Epithelial cell of proximal tubule (primary cell): ENCODE data around the gene KCNAB1. TPM values are rescaled to one million over a fixed set of nuclear protein-coding genes. Genes with fewer than 3 reads are reported as not detected.

Source experiments
- DNase-seq: peaks from one replicate; pipeline ENCODE4 v3.0.0-alpha.2; 2011; ENCODE audit warnings: low read depth
- H3K4me3 ChIP-seq: 2 replicates; pipeline ENCODE4 v1.5.1; 2011; ENCODE audit warnings: low read depth, mild to moderate bottlenecking, low read length
- total RNA-seq: library from RNA; depleted of rRNA; stranded (reverse); fragments of >200 nt; gene quantifications from 2 replicates; pipeline ENCODE4 v1.2.3, GENCODE V29; 2015
- TF ChIP-seq, protein P1 (sequence below): conservative IDR thresholded peaks from 2 replicates; pipeline ENCODE4 v1.5.1; 2012; ENCODE audit warnings: low read depth, mild to moderate bottlenecking, low read length

KCNAB1 gene
- total RNA-seq, 1 donor from 2014 or later = not detected

DNA sequence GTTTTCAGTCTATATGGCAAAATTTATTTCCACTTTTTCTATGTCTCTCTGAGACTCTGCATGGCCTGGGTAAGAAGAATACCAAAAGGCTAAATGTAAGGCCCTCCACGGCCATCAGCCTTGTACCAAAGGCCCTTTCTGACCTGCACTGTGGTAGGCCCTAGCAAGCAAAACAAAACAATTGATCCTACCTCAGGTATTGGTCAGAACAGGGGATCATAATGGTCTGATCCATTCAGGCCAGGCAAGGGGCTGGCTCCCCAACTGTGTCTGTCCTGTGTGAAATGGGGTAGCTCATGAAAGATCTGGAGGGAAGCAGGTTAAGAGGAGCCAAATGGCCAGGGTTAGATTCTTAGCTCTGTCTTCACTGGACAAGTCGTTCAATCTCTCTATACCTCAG lies 253.3 kb downstream of the KCNAB1 start:
- H3K4me3 ChIP-seq = no peak overlapping the region
- no peak for DNase-seq
- TF ChIP-seq, protein P1, sequence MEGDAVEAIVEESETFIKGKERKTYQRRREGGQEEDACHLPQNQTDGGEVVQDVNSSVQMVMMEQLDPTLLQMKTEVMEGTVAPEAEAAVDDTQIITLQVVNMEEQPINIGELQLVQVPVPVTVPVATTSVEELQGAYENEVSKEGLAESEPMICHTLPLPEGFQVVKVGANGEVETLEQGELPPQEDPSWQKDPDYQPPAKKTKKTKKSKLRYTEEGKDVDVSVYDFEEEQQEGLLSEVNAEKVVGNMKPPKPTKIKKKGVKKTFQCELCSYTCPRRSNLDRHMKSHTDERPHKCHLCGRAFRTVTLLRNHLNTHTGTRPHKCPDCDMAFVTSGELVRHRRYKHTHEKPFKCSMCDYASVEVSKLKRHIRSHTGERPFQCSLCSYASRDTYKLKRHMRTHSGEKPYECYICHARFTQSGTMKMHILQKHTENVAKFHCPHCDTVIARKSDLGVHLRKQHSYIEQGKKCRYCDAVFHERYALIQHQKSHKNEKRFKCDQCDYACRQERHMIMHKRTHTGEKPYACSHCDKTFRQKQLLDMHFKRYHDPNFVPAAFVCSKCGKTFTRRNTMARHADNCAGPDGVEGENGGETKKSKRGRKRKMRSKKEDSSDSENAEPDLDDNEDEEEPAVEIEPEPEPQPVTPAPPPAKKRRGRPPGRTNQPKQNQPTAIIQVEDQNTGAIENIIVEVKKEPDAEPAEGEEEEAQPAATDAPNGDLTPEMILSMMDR = no peak

DNA sequence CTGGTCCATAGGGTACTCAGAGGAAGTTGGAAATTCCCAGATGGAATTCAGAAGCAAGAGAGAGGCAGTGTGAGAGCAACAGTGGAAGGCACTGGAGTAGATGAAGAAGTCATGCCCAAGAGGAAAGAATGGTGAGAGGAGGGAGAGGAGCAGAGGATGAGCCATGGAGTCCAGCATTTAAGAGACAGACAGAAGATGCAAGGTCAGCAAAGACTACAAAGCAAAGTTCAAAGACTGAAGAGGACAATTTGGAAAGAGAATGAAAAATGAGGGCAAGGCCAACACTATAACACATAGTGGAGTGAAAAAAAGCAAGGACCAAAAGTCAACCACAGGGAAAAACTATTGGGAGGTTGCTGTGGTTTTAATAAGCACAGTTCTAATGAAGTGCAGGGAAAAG lies 255.8 kb downstream of the KCNAB1 start:
- TF ChIP-seq, protein P1 = no peak
- no peak overlapping the region for H3K4me3 ChIP-seq
- DNase-seq = no peak

DNA sequence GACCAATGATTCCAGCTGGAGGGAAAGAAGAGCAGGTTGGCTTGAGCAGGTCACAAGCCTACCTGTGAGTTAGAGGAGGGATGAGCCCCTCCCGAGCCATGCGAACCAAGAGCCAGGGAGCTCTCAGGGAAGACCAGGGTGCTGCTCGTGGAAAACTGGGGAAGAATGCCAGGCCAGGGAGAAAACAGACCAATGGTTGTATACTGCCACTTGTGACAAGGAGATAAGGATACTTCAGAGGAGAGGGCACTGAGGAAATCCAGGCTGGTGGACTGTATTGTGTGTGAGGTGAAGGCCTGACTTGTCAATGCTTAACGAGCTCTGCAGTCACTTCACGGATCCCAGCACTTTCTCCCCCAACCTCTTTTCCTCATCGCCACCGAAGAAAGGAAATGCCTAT lies 256.9 kb downstream of the KCNAB1 start:
- no peak overlapping the region for H3K4me3 ChIP-seq
- no peak for DNase-seq
- TF ChIP-seq, protein P1 = no peak

DNA sequence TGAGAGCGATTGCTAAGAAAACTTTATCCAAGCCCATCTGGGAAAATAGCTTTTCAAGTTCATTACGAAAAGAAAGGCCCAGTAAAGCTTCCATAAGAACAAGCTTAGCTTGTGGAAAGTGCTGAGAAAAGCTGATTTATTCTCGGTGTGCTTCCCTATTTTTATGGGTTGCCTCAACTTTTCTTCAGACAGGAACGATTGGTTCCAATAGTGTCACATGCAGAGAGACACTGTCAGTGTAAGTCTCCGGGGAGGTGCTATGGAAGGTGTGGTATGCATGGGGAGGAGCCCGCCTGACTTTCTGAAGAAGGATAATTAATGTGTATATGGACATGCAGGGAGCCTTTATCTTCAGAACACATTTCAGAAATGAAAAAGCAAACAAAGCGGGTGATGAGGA lies 257.3 kb downstream of the KCNAB1 start:
- TF ChIP-seq, protein P1 = no peak
- no peak overlapping the region for H3K4me3 ChIP-seq
- no peak for DNase-seq

DNA sequence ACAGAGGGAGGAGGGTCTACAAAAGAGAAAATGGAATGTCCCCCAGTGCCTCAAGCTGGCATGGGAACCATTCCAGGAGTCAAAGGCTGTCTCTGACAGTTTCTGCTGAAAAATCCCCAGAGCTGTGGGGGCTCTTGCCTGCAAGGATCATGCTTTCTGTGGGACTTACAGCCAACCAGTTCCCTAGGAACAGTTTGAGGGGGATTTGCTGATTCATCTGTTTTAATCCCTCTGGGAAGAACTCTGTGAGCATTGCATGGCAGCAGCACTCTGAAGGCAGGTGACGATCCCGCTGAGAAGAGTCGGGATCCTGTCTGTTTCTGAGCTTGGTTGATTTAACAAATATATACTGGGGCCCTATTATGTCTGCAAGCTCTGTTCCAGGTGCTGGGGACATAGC lies 258.5 kb downstream of the KCNAB1 start:
- no peak for DNase-seq
- TF ChIP-seq, protein P1 = no peak
- no peak overlapping the region for H3K4me3 ChIP-seq

DNA sequence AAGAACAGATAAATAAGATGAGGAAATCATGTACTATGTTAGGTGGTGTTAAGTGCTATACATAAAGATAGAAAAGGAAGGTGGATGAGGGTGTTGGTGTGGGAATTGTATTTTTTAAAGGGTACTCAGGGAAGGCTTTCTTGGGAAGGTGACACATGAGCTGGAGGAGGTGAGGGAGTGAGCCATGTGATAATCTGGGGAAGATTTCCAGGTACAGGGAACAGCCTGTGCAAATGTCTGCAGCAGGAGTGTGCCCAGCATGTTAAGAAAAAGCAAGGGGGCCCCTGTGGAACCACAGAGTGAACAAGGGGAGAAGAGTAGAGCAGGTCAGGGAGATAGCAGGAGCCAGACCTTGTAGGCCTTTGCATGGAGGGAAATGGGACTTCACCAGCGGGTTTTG lies 258.9 kb downstream of the KCNAB1 start:
- no peak for DNase-seq
- no peak overlapping the region for H3K4me3 ChIP-seq
- TF ChIP-seq, protein P1 = no peak

DNA sequence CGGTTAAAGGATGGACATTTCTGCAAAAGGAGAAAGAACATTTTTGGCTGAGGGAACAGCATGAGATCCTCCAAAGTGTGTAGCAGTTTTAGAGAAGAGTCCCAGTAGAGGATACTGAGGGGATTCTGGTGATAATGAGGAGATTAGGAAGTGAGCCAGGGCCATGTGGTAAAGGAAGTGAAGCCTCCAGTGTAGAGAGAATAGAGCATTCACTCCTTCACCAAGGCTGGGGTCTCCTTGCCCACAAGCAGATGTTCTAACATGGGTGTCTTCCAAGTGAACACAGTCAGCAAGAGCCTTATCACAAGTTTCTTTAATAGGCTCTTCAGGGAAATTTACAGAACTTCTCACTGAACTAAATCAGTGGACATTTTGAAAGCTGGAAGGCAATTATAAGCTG lies 260.9 kb downstream of the KCNAB1 start:
- TF ChIP-seq, protein P1 = no peak
- H3K4me3 ChIP-seq = no peak overlapping the region
- DNase-seq = no peak
